Smooth muscle cell (in vitro differentiated cells): ENCODE results near the gene ABCC12. TPM values are rescaled to one million over a fixed set of nuclear protein-coding genes. Genes with fewer than 3 reads are reported as not detected.

Experiments used
- DNase-seq: peaks from one replicate; lab custom pipeline; 2025; ENCODE audit not compliant: unreplicated experiment; lab: John Stamatoyannopoulos, UW
- H2AFZ ChIP-seq: fragments of 200-600 bp; sonication (generic); 2 replicates; pipeline ENCODE4 v1.6.0; 2016; ENCODE audit warnings: antibody characterized with exemption, low read depth, mild to moderate bottlenecking
- H3F3A ChIP-seq: fragments of 200-600 bp; sonication (generic); 2 replicates; pipeline ENCODE4 v1.6.0; 2017; ENCODE audit warnings: antibody characterized with exemption, low read depth
- H3K27ac ChIP-seq: fragments of 200-600 bp; sonication (generic); 2 replicates; pipeline ENCODE4 v1.5.1; 2016; ENCODE audit warnings: low read depth, mild to moderate bottlenecking
- H3K27me3 ChIP-seq: fragments of 200-600 bp; sonication (generic); 2 replicates; pipeline ENCODE4 v1.6.1; 2016; ENCODE audit warnings: low read depth, mild to moderate bottlenecking
- H3K36me3 ChIP-seq: fragments of 200-600 bp; sonication (generic); 2 replicates; pipeline ENCODE4 v1.5.1; 2016; ENCODE audit warnings: low read depth
- H3K4me1 ChIP-seq: fragments of 200-600 bp; sonication (generic); 2 replicates; pipeline ENCODE4 v1.5.1; 2016; ENCODE audit warnings: low read depth
- H3K4me2 ChIP-seq: fragments of 200-600 bp; sonication (generic); 2 replicates; pipeline ENCODE4 v1.6.0; 2016; ENCODE audit warnings: mild to moderate bottlenecking
- H3K4me3 ChIP-seq: fragments of 200-600 bp; sonication (generic); 2 replicates; pipeline ENCODE4 v1.5.1; 2016; ENCODE audit warnings: mild to moderate bottlenecking
- H3K79me2 ChIP-seq: fragments of 200-600 bp; sonication (generic); 2 replicates; pipeline ENCODE4 v1.6.0; 2016; ENCODE audit warnings: low read depth, mild to moderate bottlenecking
- H3K9ac ChIP-seq: fragments of 200-600 bp; sonication (generic); 2 replicates; pipeline ENCODE4 v1.6.0; 2016; ENCODE audit warnings: low read depth
- H3K9me3 ChIP-seq: fragments of 200-600 bp; sonication (generic); replicated peaks from 2 replicates; pipeline ENCODE4 v1.5.1; 2016; ENCODE audit warnings: low read depth
- H4K20me1 ChIP-seq: fragments of 200-600 bp; sonication (generic); 2 replicates; pipeline ENCODE4 v1.6.0; 2016; ENCODE audit warnings: low read depth
- CTCF ChIP-seq: fragments of 200-600 bp; sonication (generic); IDR thresholded peaks from 2 replicates; pipeline ENCODE4 v1.5.1; 2017; ENCODE audit warnings: borderline replicate concordance, mild to moderate bottlenecking, antibody characterized with exemption; ENCODE audit not compliant: insufficient read depth, poor library complexity, severe bottlenecking
- WGBS: methylation state at CpG from one replicate; pipeline ENCODE4 v1.1.7; 2016; ENCODE audit warnings: low lambda C conversion rate; 5-methylcytosine and 5-hydroxymethylcytosine counted together
- polyA plus RNA-seq: library from polyadenylated mRNA; unstranded; fragments of >200 nt; fragmentation: Nextera tagmentation; extraction: Ambion mirVana; gene quantifications from 2 replicates; pipeline ENCODE4 v1.2.1, GENCODE V29; 2016
- total RNA-seq: library from RNA; depleted of rRNA; stranded (reverse); fragments of >200 nt; gene quantifications from 2 replicates; pipeline ENCODE4 v1.2.3, GENCODE V29; 2014

Gene ABCC12
- total and polyA plus RNA-seq, 2 experiments from 2014 or later: not detected

GRCh38 chr16:48193846-48194245, 38.1 kb upstream of the ABCC12 start:
- Histone ChIP-seq H3K79me2 (no peaks in the 10 kb centered on the region), H3K4me1 (no peaks in the 10 kb centered on the region), H3K27ac (no peak overlapping the region), H4K20me1 (no peaks in the 10 kb centered on the region), H3F3A (no peaks in the 10 kb centered on the region), H3K27me3 (no peaks in the 10 kb centered on the region), H3K4me3 (no peak overlapping the region), H3K36me3 (no peaks in the 10 kb centered on the region), H3K4me2 (no peak overlapping the region), H3K9me3 (no peaks in the 10 kb centered on the region), H3K9ac (no peak overlapping the region), H2AFZ (no peak overlapping the region)
- no peak for TF ChIP-seq CTCF
- no peak for DNase-seq
- WGBS: 90% methylated on average over 7 of the region's 7 CpGs

DNA sequence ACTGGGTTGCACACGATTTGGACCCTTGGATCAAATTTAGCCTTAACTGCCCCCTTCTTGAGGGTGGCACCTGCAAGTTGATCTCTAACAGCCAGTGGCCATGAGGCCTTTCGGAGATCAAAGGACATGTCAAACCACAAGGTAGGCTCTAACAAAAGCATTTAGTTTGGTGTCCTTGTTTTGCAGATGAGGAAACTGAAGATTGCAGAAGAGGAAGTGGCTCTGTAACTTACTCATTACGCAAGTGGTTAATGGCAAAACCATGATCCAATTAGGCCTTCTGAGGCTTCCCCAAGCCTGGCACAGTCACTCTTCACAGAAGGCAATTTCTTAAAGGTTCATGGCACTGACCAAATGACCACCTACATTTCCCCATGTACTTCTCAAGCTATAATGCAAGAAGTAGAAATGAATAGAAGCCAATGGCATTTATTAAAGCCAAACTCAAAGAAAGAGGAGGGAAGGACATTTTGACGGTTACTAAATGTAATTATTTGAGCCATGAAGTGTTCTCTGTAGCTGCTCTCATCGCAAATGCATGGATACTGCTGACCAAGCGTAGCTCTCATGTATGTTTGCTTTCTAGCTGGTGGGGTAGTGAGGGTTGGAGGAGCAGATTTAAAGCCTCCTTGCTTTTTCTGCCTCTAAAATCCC, 32.8 kb upstream of the ABCC12 start:
- Histone ChIP-seq H3K9me3 (no peaks in the 10 kb centered on the region), H3K4me2 (no peak overlapping the region), H3K79me2 (no peaks in the 10 kb centered on the region), H3K27ac (no peak overlapping the region), H2AFZ (no peak overlapping the region), H4K20me1 (no peaks in the 10 kb centered on the region), H3K27me3 (no peaks in the 10 kb centered on the region), H3F3A (no peaks in the 10 kb centered on the region), H3K36me3 (no peaks in the 10 kb centered on the region), H3K9ac (no peak overlapping the region), H3K4me3 (no peak overlapping the region), H3K4me1 (no peaks in the 10 kb centered on the region)
- TF ChIP-seq CTCF: no peak
- no peak for DNase-seq
- 85% methylated on average over 6 of the region's 6 CpGs for WGBS

DNA sequence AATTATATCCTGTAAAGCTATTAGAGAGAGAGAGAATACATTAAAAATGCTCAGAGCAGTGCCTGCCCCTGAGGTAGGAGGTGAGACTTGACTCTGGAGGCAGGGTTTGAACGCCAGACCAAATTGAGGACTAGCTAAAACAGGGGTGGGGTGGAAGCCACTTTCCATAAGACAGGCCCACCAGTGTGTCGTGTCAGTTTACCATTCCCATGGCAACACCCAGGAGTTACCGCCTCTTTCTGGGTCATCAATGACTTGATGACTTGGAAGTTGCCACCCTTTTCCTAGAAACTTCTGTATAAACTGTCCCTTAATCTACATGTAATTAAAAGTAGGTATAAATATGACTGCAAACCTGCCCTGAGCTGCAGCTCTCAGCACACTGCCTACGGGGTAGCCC, 32.0 kb upstream of the ABCC12 start:
- Histone ChIP-seq H3K27ac (no peak overlapping the region), H2AFZ (no peak overlapping the region), H3K9ac (no peak overlapping the region), H3K4me2 (no peak overlapping the region), H3K4me3 (no peak overlapping the region), H3K4me1 (no peaks in the 10 kb centered on the region), H3K27me3 (no peaks in the 10 kb centered on the region), H4K20me1 (no peaks in the 10 kb centered on the region), H3K36me3 (no peaks in the 10 kb centered on the region), H3F3A (no peaks in the 10 kb centered on the region), H3K79me2 (no peaks in the 10 kb centered on the region), H3K9me3 (no peaks in the 10 kb centered on the region)
- DNase-seq: no peak
- TF ChIP-seq CTCF: no peak
- WGBS: 92% methylated on average over 4 of the region's 4 CpGs

- Histone ChIP-seq H2AFZ (no peak overlapping the region), H3K4me3 (no peak overlapping the region), H3K27ac (no peak overlapping the region), H3K9me3 (no peaks in the 10 kb centered on the region), H3K4me2 (no peak overlapping the region), H3K4me1 (no peaks in the 10 kb centered on the region), H4K20me1 (no peaks in the 10 kb centered on the region), H3K27me3 (no peaks in the 10 kb centered on the region), H3K9ac (no peak overlapping the region), H3K36me3 (no peaks in the 10 kb centered on the region), H3F3A (no peaks in the 10 kb centered on the region), H3K79me2 (no peaks in the 10 kb centered on the region)
- 86% methylated on average over 6 of the region's 6 CpGs for WGBS
- no peak for TF ChIP-seq CTCF
- no peak for DNase-seq
These were observed 28.9 kb upstream of the ABCC12 start for GRCh38 chr16:48184681-48185080.
